Vagina (tissue), 2 donors: Measurements from ENCODE around the gene SET. TPM values are rescaled to one million over a fixed set of nuclear protein-coding genes. Genes with fewer than 3 reads are reported as not detected.
A peak's percentile ranks its signal among the peaks of the same experiment; 100 is the strongest.

ENCODE experiments used
- DNase-seq, 2 donors: peaks; one replicate each; pipeline ENCODE4 v3.0.0-alpha.2; 2017; ENCODE audit errors: extremely low spot score in 2 of 2
- H3K27ac ChIP-seq: fragments of 200-600 bp; sonication (generic); one replicate; pipeline ENCODE4 v1.5.1; 2019
- H3K27me3 ChIP-seq: fragments of 200-600 bp; sonication (generic); one replicate; pipeline ENCODE4 v1.5.1; 2019
- H3K36me3 ChIP-seq, 2 donors: fragments of 200-600 bp; sonication (generic); one replicate each; pipeline ENCODE4 v1.5.1; 2017 to 2019
- H3K4me1 ChIP-seq: fragments of 200-600 bp; sonication (generic); one replicate; pipeline ENCODE4 v1.5.1; 2019
- H3K4me3 ChIP-seq, 2 donors: fragments of 200-600 bp; sonication (generic); 1 replicate in 1 of 2; 2 replicates in 1 of 2; pipeline ENCODE4 v1.5.1; 2016 to 2019
- H3K9me3 ChIP-seq: fragments of 200-600 bp; sonication (generic); one replicate; pipeline ENCODE4 v1.5.1; 2019
- POLR2A ChIP-seq, 2 donors: fragments of 450-650 bp; IDR thresholded peaks; one replicate each; pipeline ENCODE4 v1.6.1; 2017; ENCODE audit warnings: antibody characterized with exemption in 2 of 2, mild to moderate bottlenecking in 2 of 2, moderate library complexity in 2 of 2
- POLR2AphosphoS5 ChIP-seq, 2 donors: sonication (generic); formaldehyde crosslinking; IDR thresholded peaks; one replicate each; pipeline ENCODE4 v1.9.0; 2017; ENCODE audit warnings: antibody characterized with exemption in 2 of 2, mild to moderate bottlenecking in 2 of 2, low read depth in 1 of 2; ENCODE audit not compliant: insufficient read depth in 1 of 2
- intact Hi-C: fragments of 100-400 bp; cut with DNase I; formaldehyde crosslinking; loops from one replicate; pipeline ENCODE4 v1.15.1; 2023
- small RNA-seq: library from RNA; depleted of rRNA; stranded (forward); fragments of <200 nt; gene quantifications from one replicate; pipeline ENCODE3, GENCODE V24; 2016
- total RNA-seq: library from RNA; depleted of rRNA; stranded (reverse); fragments of >200 nt; gene quantifications from one replicate; pipeline ENCODE4 v1.2.3, GENCODE V29; 2016
- TF ChIP-seq, protein P1 (sequence below), 3 experiments: fragments of 450-650 bp in 2 of 3; fragments of 200-600 bp in 1 of 3; sonication (generic) in 1 of 3; IDR thresholded peaks; one replicate each; pipeline ENCODE4 v1.5.1; 2017 to 2019; ENCODE audit warnings: antibody characterized with exemption in 3 of 3, mild to moderate bottlenecking in 2 of 3, moderate library complexity in 2 of 3

The SET gene
- total RNA-seq, 1 donor from 2014 or later: 137 TPM

DNA sequence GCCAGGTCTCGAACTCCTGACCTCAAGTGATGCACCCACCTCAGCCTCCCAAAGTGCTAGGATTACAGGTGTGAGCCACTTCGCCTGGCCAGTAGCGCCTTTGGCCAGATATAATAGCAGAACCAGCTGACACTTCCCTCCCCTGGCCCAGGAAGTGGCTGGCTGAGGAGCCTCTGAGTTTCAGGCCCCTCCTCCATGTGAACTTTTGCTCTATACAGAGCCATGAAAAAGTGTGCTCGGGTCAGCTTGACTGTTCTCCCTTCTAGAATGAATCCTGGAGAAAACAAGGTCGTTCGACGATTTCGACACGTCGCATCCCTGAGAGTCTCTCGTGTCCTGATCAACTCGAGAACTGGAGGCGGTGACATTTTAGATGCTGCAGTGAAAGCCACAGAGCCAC is 43.6 kb downstream of the SET start:
- DNase-seq: no peak
- Histone ChIP-seq H3K27ac (no peak overlapping the region), H3K4me3 (no peak overlapping the region), H3K27me3 (no peaks in the 10 kb centered on the region), H3K36me3 (peaks cover 0 to 40% of the 10 kb centered on the region in 2 donors), H3K4me1 (no peaks in the 10 kb centered on the region), H3K9me3 (no peaks in the 10 kb centered on the region)
- no peak for TF ChIP-seq POLR2A (IDR thresholded peaks at IDR 0.05)
- no peak for TF ChIP-seq POLR2AphosphoS5 (IDR thresholded peaks at IDR 0.05; ENCODE audit: insufficient read depth in 1 of 2, low read depth in 1 of 2)
- TF ChIP-seq, protein P1, sequence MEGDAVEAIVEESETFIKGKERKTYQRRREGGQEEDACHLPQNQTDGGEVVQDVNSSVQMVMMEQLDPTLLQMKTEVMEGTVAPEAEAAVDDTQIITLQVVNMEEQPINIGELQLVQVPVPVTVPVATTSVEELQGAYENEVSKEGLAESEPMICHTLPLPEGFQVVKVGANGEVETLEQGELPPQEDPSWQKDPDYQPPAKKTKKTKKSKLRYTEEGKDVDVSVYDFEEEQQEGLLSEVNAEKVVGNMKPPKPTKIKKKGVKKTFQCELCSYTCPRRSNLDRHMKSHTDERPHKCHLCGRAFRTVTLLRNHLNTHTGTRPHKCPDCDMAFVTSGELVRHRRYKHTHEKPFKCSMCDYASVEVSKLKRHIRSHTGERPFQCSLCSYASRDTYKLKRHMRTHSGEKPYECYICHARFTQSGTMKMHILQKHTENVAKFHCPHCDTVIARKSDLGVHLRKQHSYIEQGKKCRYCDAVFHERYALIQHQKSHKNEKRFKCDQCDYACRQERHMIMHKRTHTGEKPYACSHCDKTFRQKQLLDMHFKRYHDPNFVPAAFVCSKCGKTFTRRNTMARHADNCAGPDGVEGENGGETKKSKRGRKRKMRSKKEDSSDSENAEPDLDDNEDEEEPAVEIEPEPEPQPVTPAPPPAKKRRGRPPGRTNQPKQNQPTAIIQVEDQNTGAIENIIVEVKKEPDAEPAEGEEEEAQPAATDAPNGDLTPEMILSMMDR (IDR thresholded peaks at IDR 0.05): no peak
- intact Hi-C loops: no loop called here

DNA sequence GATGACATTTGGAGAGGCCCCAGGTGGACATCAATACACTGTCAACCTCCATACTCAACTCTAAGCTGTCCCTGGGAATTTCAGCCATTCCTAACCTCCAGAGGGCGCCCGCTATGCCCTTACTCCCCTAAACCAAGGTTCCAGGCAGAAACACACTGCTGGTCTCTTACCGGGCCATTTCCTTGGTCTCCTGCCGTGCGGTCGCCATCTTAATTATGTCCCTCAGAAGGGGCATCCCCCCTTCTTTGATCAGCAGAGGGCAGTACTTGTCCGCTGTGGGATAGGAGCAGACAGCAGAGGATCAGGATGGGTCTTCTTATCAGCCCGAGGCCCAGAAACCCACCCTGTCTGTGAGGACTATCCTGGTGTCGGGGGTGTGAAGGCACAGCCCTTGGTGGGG is 44.2 kb downstream of the SET start:
- Histone ChIP-seq H3K4me3 (no peak overlapping the region), H3K27me3 (no peaks in the 10 kb centered on the region), H3K9me3 (no peaks in the 10 kb centered on the region), H3K4me1 (no peaks in the 10 kb centered on the region), H3K36me3 (peaks cover 0 to 40% of the 10 kb centered on the region in 2 donors), H3K27ac (no peak overlapping the region)
- no peak for DNase-seq
- intact Hi-C loops: no loop called here
- TF ChIP-seq, protein P1 (IDR thresholded peaks at IDR 0.05): peak in 1 of 3 experiments; percentile 38
- TF ChIP-seq POLR2A (IDR thresholded peaks at IDR 0.05) (no peak), POLR2AphosphoS5 (IDR thresholded peaks at IDR 0.05; ENCODE audit: insufficient read depth in 1 of 2, low read depth in 1 of 2) (no peak)

DNA sequence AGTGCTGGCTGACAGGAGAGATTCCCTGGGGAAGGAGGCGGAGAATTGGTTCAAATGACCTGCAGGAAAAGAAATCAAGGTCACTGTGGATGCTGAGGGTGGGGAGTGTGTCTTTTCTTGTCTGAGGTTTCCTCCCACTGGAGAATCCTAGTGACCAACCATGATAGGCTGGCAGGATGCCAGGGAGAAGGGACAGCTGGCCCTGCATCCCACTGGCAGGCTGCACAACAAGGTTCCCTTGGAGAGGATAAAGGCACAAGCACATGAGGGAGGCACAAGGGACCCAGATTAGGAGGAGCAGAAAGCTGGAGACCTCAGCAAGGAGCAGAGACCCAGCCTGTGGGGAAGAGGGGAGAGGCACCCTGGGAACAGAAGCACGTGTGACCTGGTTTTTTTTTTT is 46.4 kb downstream of the SET start:
- intact Hi-C loops: no loop called here
- H3K36me3 ChIP-seq: peaks cover 0 to 50% of the 10 kb centered on the region in 2 donors
- TF ChIP-seq POLR2A (IDR thresholded peaks at IDR 0.05) (no peak), POLR2AphosphoS5 (IDR thresholded peaks at IDR 0.05; ENCODE audit: insufficient read depth in 1 of 2, low read depth in 1 of 2) (no peak)
- TF ChIP-seq, protein P1 (IDR thresholded peaks at IDR 0.05): no peak

DNA sequence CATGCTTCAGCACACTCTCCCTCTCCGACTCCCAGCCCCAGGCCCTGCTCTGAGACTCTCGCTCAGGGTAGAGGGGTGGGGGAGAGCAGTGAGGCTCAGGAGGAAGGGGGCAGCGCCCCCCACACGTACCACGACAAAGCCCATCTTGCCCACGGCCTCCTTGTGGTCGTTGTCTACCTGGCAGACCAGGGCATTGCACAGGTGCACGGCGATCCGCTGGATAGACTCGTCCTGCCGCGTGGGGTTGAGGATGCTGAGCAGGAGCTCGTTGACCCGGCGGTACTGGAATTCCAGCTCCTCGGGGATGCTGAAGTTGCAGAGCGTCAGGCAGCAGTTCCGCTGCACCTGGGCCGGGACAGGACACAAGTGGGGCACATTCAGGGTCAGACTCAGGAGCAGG is 53.4 kb downstream of the SET start:
- H3K9me3 ChIP-seq: no peaks in the 10 kb centered on the region
- no peak overlapping the region for H3K4me3 ChIP-seq
- peaks cover 0 to 28% of the 10 kb centered on the region in 2 donors for H3K36me3 ChIP-seq
- no peak for DNase-seq
- no peaks in the 10 kb centered on the region for H3K27me3 ChIP-seq
- H3K27ac ChIP-seq: no peak overlapping the region
- no peaks in the 10 kb centered on the region for H3K4me1 ChIP-seq
- intact Hi-C loops: no loop called here
- TF ChIP-seq POLR2A (IDR thresholded peaks at IDR 0.05) (no peak), POLR2AphosphoS5 (IDR thresholded peaks at IDR 0.05; ENCODE audit: insufficient read depth in 1 of 2, low read depth in 1 of 2) (no peak)
- TF ChIP-seq, protein P1 (IDR thresholded peaks at IDR 0.05): no peak

More for the DNA sequence above, 46.4 kb downstream of the SET start:
- Histone ChIP-seq H3K4me3 (no peak overlapping the region), H3K9me3 (no peaks in the 10 kb centered on the region), H3K27ac (no peak overlapping the region), H3K27me3 (no peaks in the 10 kb centered on the region), H3K4me1 (no peaks in the 10 kb centered on the region)
- DNase-seq: no peak

DNA sequence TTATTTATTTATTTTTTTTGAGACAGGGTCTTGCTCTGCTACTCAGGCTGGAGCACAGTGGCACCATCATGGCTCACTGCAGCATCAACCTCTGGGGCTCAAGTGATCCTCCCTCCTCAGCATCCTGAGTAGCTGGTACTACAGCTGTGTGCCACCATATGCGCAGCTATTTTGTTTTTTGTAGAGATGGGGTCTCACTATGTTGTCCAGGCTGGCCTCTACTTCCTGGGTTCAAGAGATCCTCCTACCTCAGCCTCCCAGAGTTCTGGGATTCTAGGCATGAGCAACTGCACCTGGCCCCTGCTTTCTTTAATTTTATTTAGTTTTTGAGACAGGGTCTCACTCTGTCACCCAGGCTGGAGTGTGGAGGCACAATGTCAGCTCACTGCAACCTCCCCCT is 54.4 kb downstream of the SET start:
- peaks cover 0 to 28% of the 10 kb centered on the region in 2 donors for H3K36me3 ChIP-seq
- intact Hi-C loops: no loop called here

More for the DNA sequence above, 54.4 kb downstream of the SET start:
- no peak overlapping the region for H3K27ac ChIP-seq
- TF ChIP-seq POLR2A (IDR thresholded peaks at IDR 0.05): no peak
- TF ChIP-seq POLR2AphosphoS5 (IDR thresholded peaks at IDR 0.05; ENCODE audit: insufficient read depth in 1 of 2, low read depth in 1 of 2): no peak
- TF ChIP-seq, protein P1 (IDR thresholded peaks at IDR 0.05): no peak
- no peaks in the 10 kb centered on the region for H3K27me3 ChIP-seq
- H3K9me3 ChIP-seq: no peaks in the 10 kb centered on the region
- no peaks in the 10 kb centered on the region for H3K4me1 ChIP-seq
- H3K4me3 ChIP-seq: no peak overlapping the region
- DNase-seq: no peak

Small RNAs within 50 kb of the gene (small RNA-seq; reads per million reads assigned to genes)
- gene RF00017: not detected
- not detected for gene RN7SL560P

Other genes with a start within 250 kb of the SET start
- gene ODF2, start 233.2 kb upstream of the SET start, total RNA-seq: 18.9 TPM
- 20.9 TPM for gene GLE1, start 184.5 kb upstream of the SET start, total RNA-seq
- 292 TPM for gene SPTAN1, start 136.6 kb upstream of the SET start, total RNA-seq
- 46.9 TPM for gene DYNC2I2, start 32.4 kb upstream of the SET start, total RNA-seq
- 8.3 TPM for gene PKN3, start 13.3 kb downstream of the SET start, total RNA-seq
- gene ZDHHC12, start 34.9 kb downstream of the SET start, total RNA-seq: 19.4 TPM
- 54.8 TPM for gene ZER1, start 82.7 kb downstream of the SET start, total RNA-seq
- 11.0 TPM for gene TBC1D13, start 98.0 kb downstream of the SET start, total RNA-seq
- gene ENDOG, start 129.3 kb downstream of the SET start, total RNA-seq: 28.2 TPM
- 48.6 TPM for gene SPOUT1, start 140.6 kb downstream of the SET start, total RNA-seq
- gene KYAT1, start 192.7 kb downstream of the SET start, total RNA-seq: 11.0 TPM
- gene LRRC8A, start 192.9 kb downstream of the SET start, total RNA-seq: 110 TPM
- gene PHYHD1, start 231.8 kb downstream of the SET start, total RNA-seq: 23.6 TPM